ENCODE measurements around the gene GYPB.
"Not testable (repeated sequence)": the region's sequence is repeated elsewhere in the genome, so short reads cannot be mapped to it uniquely, and the experiment has no call there.

The GYPB gene
- total RNA-seq = 0 reads per million in 2 experiments

- not testable (repeated sequence) for DNase-seq (ENCODE audit: low read depth)
Measured at GRCh38 chr4:144019277-144019676, at the start of gene GYPB. TSS of gene GYPB (minus strand) at chr4:144019380. CDS start at chr4:144019287, 93 bp downstream.

- DNase-seq (ENCODE audit: low read depth) = not testable (repeated sequence)
Measured at GRCh38 chr4:144061556-144061955, 42.4 kb upstream of the GYPB start.

GRCh38 chr4:144060234-144060859 lies 41.2 kb upstream of the GYPB start:
- not testable (repeated sequence) for DNase-seq (ENCODE audit: low read depth)

GRCh38 chr4:144056800-144057199 lies 37.6 kb upstream of the GYPB start:
- DNase-seq (ENCODE audit: low read depth) = no peak

- not testable (repeated sequence) for DNase-seq (ENCODE audit: low read depth)
Measured at GRCh38 chr4:144055336-144055735, 36.2 kb upstream of the GYPB start.

- not testable (repeated sequence) for DNase-seq (ENCODE audit: low read depth)
Measured at GRCh38 chr4:144051494-144051893, 32.3 kb upstream of the GYPB start.

- not testable (repeated sequence) for DNase-seq (ENCODE audit: low read depth)
Measured at GRCh38 chr4:144050631-144051030, 31.5 kb upstream of the GYPB start.

- DNase-seq (ENCODE audit: low read depth) = not testable (repeated sequence)
Measured at GRCh38 chr4:144049495-144050424, 30.6 kb upstream of the GYPB start.

- not testable (repeated sequence) for DNase-seq (ENCODE audit: low read depth)
Measured at GRCh38 chr4:144044936-144045335, 25.8 kb upstream of the GYPB start.

GRCh38 chr4:144032580-144032979 lies 13.4 kb upstream of the GYPB start:
- DNase-seq (ENCODE audit: low read depth) = not testable (repeated sequence)

GRCh38 chr4:144031875-144032274 lies 12.7 kb upstream of the GYPB start:
- not testable (repeated sequence) for DNase-seq (ENCODE audit: low read depth)

- DNase-seq (ENCODE audit: low read depth) = not testable (repeated sequence)
Measured at GRCh38 chr4:144031369-144031768, 12.2 kb upstream of the GYPB start.

- not testable (repeated sequence) for DNase-seq (ENCODE audit: low read depth)
Measured at GRCh38 chr4:144030708-144031107, 11.5 kb upstream of the GYPB start.

- DNase-seq (ENCODE audit: low read depth) = not testable (repeated sequence)
Measured at GRCh38 chr4:144026682-144027081, 7.5 kb upstream of the GYPB start.

GRCh38 chr4:144024399-144025053 lies 5.3 kb upstream of the GYPB start:
- not testable (repeated sequence) for DNase-seq (ENCODE audit: low read depth)

- not testable (repeated sequence) for DNase-seq (ENCODE audit: low read depth)
Measured at GRCh38 chr4:144022772-144023400, 3.7 kb upstream of the GYPB start.

GRCh38 chr4:144021336-144021990 lies 2.3 kb upstream of the GYPB start:
- DNase-seq (ENCODE audit: low read depth) = not testable (repeated sequence)

- not testable (repeated sequence) for DNase-seq (ENCODE audit: low read depth)
Measured at GRCh38 chr4:144018223-144019000, 768 bp downstream of the GYPB start.

- not testable (repeated sequence) for DNase-seq (ENCODE audit: low read depth)
Measured at GRCh38 chr4:144017271-144017670, 1.9 kb downstream of the GYPB start.

GRCh38 chr4:144016057-144016605 lies 3.0 kb downstream of the GYPB start:
- not testable (repeated sequence) for DNase-seq (ENCODE audit: low read depth)

All from T follicular helper cell (primary cell).